Esophagus muscularis mucosa (tissue), 3 donors: ENCODE measurements around the gene ATMIN.

ENCODE experiments used
- CTCF ChIP-seq, 3 experiments: fragments of 200-600 bp in 2 of 3; fragments of 450-650 bp in 1 of 3; sonication (generic) in 2 of 3; IDR thresholded peaks; one replicate each; pipeline ENCODE4 v1.5.1; 2017 to 2019; ENCODE audit warnings: antibody characterized with exemption in 3 of 3, mild to moderate bottlenecking in 2 of 3, moderate library complexity in 1 of 3
- POLR2A ChIP-seq: fragments of 450-650 bp; IDR thresholded peaks from one replicate; pipeline ENCODE4 v1.6.1; 2017; ENCODE audit warnings: antibody characterized with exemption, moderate library complexity, mild to moderate bottlenecking, low read depth
- POLR2AphosphoS5 ChIP-seq, 2 donors: sonication (generic); formaldehyde crosslinking; IDR thresholded peaks; one replicate each; pipeline ENCODE4 v1.6.1; 2017; ENCODE audit warnings: antibody characterized with exemption in 2 of 2

DNA sequence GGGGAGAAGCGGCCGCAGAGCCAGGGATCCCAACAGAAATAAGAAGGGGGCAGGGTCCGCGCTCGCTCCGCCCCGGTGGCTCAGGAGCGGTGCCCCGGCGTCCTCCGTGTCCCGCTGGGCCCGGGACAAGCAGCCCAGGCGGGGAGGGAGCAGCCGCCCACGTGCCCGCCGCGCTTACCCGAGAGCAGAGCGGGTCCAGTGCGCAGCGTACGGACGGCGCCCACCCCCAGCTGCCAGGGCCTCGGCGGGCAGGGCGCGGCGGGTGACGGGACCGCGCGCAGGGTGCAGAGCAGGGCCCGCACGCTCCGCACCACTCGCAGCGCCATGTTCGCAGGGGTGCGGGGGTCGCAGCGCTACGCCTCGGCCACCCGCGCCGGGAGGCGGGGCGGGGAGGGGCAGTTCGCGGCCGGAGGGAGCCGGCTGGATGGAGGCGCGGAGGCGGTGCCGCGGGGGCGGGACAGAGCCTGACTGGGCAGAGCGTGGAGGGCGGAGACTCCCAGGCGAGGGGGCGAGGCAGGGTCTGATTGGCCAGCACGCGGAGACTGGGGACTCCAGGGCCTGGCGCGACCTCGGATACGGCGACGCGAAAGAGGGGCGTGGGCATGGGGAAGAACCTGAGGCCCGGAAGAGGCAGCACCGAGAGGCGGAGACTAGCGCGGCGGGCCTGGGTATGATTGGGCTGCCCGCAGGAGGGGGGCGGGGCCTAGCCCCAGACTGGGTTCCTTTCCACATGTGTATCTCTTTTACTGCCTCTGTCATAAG is 60.5 kb downstream of the ATMIN start, which contains the start of gene GCSH:
- TF ChIP-seq POLR2A (no peak), CTCF (IDR thresholded peaks at IDR 0.05) (no peak), POLR2AphosphoS5 (IDR thresholded peaks at IDR 0.05) (peak; percentile 25 to 76)
